ENCODE measurements around the gene HMGB2. TPM values are rescaled to one million over a fixed set of nuclear protein-coding genes. Genes with fewer than 3 reads are reported as not detected.

Gene HMGB2
- total RNA-seq, 1 experiment from 2014 or later, result 183 TPM

GRCh38 chr4:173318648-173319211 is 15.4 kb downstream of the HMGB2 start:
- no TSS peak for BruUV-seq (replicated peaks)
- in situ Hi-C loops (cut with HindIII; ENCODE audit: low pct_unique_long_range_greater_than_20kb, low sequenced_read_pairs), result no loop called here
- DNase-seq (ENCODE audit: low read depth, low spot score) (no peak), ATAC-seq (no peak)
- Histone ChIP-seq H3K9me3 (ENCODE audit: control insufficient read depth, insufficient read depth, low read depth, low read length) (no peaks in the 10 kb centered on the region), H3K36me3 (ENCODE audit: control insufficient read depth, insufficient read depth, low read length) (peaks cover 43% of the 10 kb centered on the region), H3K4me1 (ENCODE audit: control insufficient read depth, insufficient read depth, low read length) (peaks cover 6% of the 10 kb centered on the region), H3K27me3 (ENCODE audit: control insufficient read depth, insufficient read depth, low read length) (no peaks in the 10 kb centered on the region), H3K27ac (ENCODE audit: low read length) (no peak overlapping the region), H3K4me3 (ENCODE audit: low read depth in 2 of 2, low read length in 2 of 2) (no peak overlapping the region)
- intact Hi-C loops (cut with micrococcal nuclease; ENCODE audit: unreplicated experiment), result no loop called here
- TF ChIP-seq POLR2AphosphoS5 (IDR thresholded peaks at IDR 0.05; ENCODE audit: low read depth, low read length) (no peak), SIN3A (IDR thresholded peaks at IDR 0.05; ENCODE audit: borderline replicate concordance, insufficient read depth, low read depth, low read length) (no peak), CTCF (IDR thresholded peaks at IDR 0.05) (no peak; the same call in 1 of the 2 replicates), REST (IDR thresholded peaks at IDR 0.05; ENCODE audit: insufficient read depth in 1 of 2, low read depth in 2 of 2, low read length in 1 of 2) (no peak), TCF7L2 (IDR thresholded peaks at IDR 0.05; ENCODE audit: low read depth, low read length) (no peak)
- CTCF ChIA-PET, result no interaction called here
- POLR2A ChIA-PET, result no interaction called here

- no TSS peak for BruUV-seq (replicated peaks)
- no peak for ATAC-seq
- CTCF ChIA-PET, result no interaction called here
- in situ Hi-C loops (cut with HindIII; ENCODE audit: low pct_unique_long_range_greater_than_20kb, low sequenced_read_pairs) (no loop called here), intact Hi-C loops (cut with micrococcal nuclease; ENCODE audit: unreplicated experiment) (no loop called here)
- H3K9me3 ChIP-seq (ENCODE audit: control insufficient read depth, insufficient read depth, low read depth, low read length), result no peaks in the 10 kb centered on the region
- H3K4me3 ChIP-seq (ENCODE audit: low read depth in 2 of 2, low read length in 2 of 2), result no peak overlapping the region
- H3K36me3 ChIP-seq (ENCODE audit: control insufficient read depth, insufficient read depth, low read length), result peaks cover 41% of the 10 kb centered on the region
- TF ChIP-seq REST (IDR thresholded peaks at IDR 0.05; ENCODE audit: insufficient read depth in 1 of 2, low read depth in 2 of 2, low read length in 1 of 2) (no peak), SIN3A (IDR thresholded peaks at IDR 0.05; ENCODE audit: borderline replicate concordance, insufficient read depth, low read depth, low read length) (no peak), TCF7L2 (IDR thresholded peaks at IDR 0.05; ENCODE audit: low read depth, low read length) (no peak), CTCF (IDR thresholded peaks at IDR 0.05) (no peak), POLR2AphosphoS5 (IDR thresholded peaks at IDR 0.05; ENCODE audit: low read depth, low read length) (no peak)
- peaks cover 6% of the 10 kb centered on the region for H3K4me1 ChIP-seq (ENCODE audit: control insufficient read depth, insufficient read depth, low read length)
- POLR2A ChIA-PET, result no interaction called here
- no peak overlapping the region for H3K27ac ChIP-seq (ENCODE audit: low read length)
- H3K27me3 ChIP-seq (ENCODE audit: control insufficient read depth, insufficient read depth, low read length), result no peaks in the 10 kb centered on the region
- DNase-seq (ENCODE audit: low read depth, low spot score), result no peak
These were observed 15.9 kb downstream of the HMGB2 start for GRCh38 chr4:173318240-173318639.

Data from Panc1 (cell line).